GM06990 (cell line): Measurements from ENCODE around the gene PLSCR1.

Source experiments
- DNase-seq: peaks from one replicate; pipeline ENCODE4 v3.0.0-alpha.2; 2011; ENCODE audit not compliant: insufficient read length; ENCODE audit errors: extremely low read depth
- H3K27me3 ChIP-seq: replicated peaks from 2 replicates; pipeline ENCODE4 v1.6.0; 2011; ENCODE audit warnings: low read length; ENCODE audit not compliant: control insufficient read depth, insufficient read depth
- H3K36me3 ChIP-seq: 2 replicates; pipeline ENCODE4 v1.5.1; 2011; ENCODE audit warnings: low read length; ENCODE audit not compliant: control insufficient read depth, insufficient read depth
- H3K4me3 ChIP-seq: replicated peaks from 2 replicates; pipeline ENCODE4 v1.5.1; 2011; ENCODE audit warnings: low read depth, mild to moderate bottlenecking, control low read depth, low read length
- CTCF ChIP-seq: IDR thresholded peaks from 2 replicates; pipeline ENCODE4 v1.5.1; 2011; ENCODE audit warnings: low read length, control low read depth, mild to moderate bottlenecking, inconsistent platforms; ENCODE audit not compliant: insufficient read depth, poor library complexity, severe bottlenecking

The PLSCR1 gene

GRCh38 chr3:146547235-146547835, 2.9 kb upstream of the PLSCR1 start:
- no peaks in the 10 kb centered on the region for H3K36me3 ChIP-seq
- H3K4me3 ChIP-seq = no peak overlapping the region
- DNase-seq = no peak
- no peaks in the 10 kb centered on the region for H3K27me3 ChIP-seq
- TF ChIP-seq CTCF = no peak

GRCh38 chr3:146546366-146546965, 2.1 kb upstream of the PLSCR1 start:
- no peaks in the 10 kb centered on the region for H3K27me3 ChIP-seq
- no peak for TF ChIP-seq CTCF
- H3K36me3 ChIP-seq = no peaks in the 10 kb centered on the region
- DNase-seq = no peak
- no peak overlapping the region for H3K4me3 ChIP-seq

DNA sequence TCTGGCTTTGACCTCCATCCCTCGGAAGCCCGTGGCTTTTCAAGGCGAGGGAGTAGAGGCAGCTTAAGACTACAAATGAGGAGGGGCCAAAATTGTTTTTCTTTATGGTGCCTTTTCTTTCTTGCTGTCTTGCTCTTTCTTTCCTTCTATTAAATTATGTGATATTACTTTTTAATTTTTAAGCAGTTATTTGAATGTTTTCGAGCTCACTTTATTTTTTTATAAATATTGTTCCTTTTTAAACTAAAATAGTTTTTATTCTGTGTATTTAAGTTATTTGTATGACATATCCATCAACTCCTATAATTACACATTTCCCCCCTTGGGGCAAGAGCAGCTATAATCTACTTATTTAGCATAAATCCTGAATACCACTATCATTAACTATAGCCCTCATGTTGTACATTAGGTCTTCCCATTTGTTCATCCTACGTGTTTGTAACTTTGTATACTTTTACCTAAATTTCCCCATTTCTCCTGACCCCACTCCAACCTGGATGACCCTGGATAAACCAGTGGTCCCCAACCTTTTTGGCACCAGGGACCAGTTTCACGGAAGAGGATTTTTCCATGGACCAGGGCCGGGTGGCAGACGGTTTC, 622 bp upstream of the PLSCR1 start:
- no peak for DNase-seq
- peak overlapping the region; percentile 70 for H3K4me3 ChIP-seq
- no peak for TF ChIP-seq CTCF
- H3K36me3 ChIP-seq = no peaks in the 10 kb centered on the region
- H3K27me3 ChIP-seq = no peaks in the 10 kb centered on the region

- Histone ChIP-seq H3K36me3 (no peaks in the 10 kb centered on the region), H3K4me3 (peak overlapping the region; percentile 70), H3K27me3 (no peaks in the 10 kb centered on the region)
- no peak for TF ChIP-seq CTCF
- no peak for DNase-seq
Observed at GRCh38 chr3:146543461-146544001, 876 bp downstream of the PLSCR1 start.

- DNase-seq = no peak
- Histone ChIP-seq H3K36me3 (no peaks in the 10 kb centered on the region), H3K27me3 (no peaks in the 10 kb centered on the region), H3K4me3 (peak overlapping the region; percentile 70)
- no peak for TF ChIP-seq CTCF
Observed at GRCh38 chr3:146542978-146543377, 1.4 kb downstream of the PLSCR1 start.
